GM12878 (cell line): ENCODE results near the gene SENP3.

Experiments used
- BHLHE40 ChIP-seq, 2 experiments: fragments of 450-650 bp in 1 of 2; IDR thresholded peaks; 2 replicates each; pipeline ENCODE4 v1.6.1; 2011 to 2017; ENCODE audit warnings: low read depth in 2 of 2, borderline replicate concordance in 1 of 2, improper control_type of control experiment in 1 of 2, low read length in 1 of 2, mild to moderate bottlenecking in 1 of 2
- BMI1 ChIP-seq: fragments of 450-650 bp; IDR thresholded peaks from 2 replicates; pipeline ENCODE4 v1.6.1; 2016; ENCODE audit warnings: mild to moderate bottlenecking, moderate library complexity, borderline replicate concordance
- CHD4 ChIP-seq: fragments of 200-600 bp; sonication (generic); IDR thresholded peaks from 2 replicates; pipeline ENCODE4 v1.6.1; 2016; ENCODE audit warnings: mild to moderate bottlenecking
- KLF5 ChIP-seq: fragments of 450-650 bp; IDR thresholded peaks from 2 replicates; pipeline ENCODE4 v1.6.1; 2014; ENCODE audit warnings: mild to moderate bottlenecking; ENCODE audit not compliant: partially characterized antibody
- RCOR1 ChIP-seq: conservative IDR thresholded peaks from 2 replicates; pipeline ENCODE4 v1.6.1; 2012; ENCODE audit warnings: low read depth, low read length, improper control_type of control experiment

- TF ChIP-seq BMI1 = no peak
- TF ChIP-seq RCOR1 = no peak
- no peak for TF ChIP-seq BHLHE40 (IDR thresholded peaks at IDR 0.05; ENCODE audit: borderline replicate concordance in 1 of 2, low read depth in 2 of 2, low read length in 1 of 2)
- no peak for TF ChIP-seq KLF5
- no peak for TF ChIP-seq CHD4
Observed at GRCh38 chr17:7570351-7570750, 8.6 kb downstream of the SENP3 start.
